ENCODE data around the gene FBXO2. TPM values are rescaled to one million over a fixed set of nuclear protein-coding genes. Genes with fewer than 3 reads are reported as not detected.
A peak's percentile ranks its signal among the peaks of the same experiment; 100 is the strongest.

The FBXO2 gene
- total RNA-seq, 1 donor from 2014 or later = 5.6 TPM

DNA sequence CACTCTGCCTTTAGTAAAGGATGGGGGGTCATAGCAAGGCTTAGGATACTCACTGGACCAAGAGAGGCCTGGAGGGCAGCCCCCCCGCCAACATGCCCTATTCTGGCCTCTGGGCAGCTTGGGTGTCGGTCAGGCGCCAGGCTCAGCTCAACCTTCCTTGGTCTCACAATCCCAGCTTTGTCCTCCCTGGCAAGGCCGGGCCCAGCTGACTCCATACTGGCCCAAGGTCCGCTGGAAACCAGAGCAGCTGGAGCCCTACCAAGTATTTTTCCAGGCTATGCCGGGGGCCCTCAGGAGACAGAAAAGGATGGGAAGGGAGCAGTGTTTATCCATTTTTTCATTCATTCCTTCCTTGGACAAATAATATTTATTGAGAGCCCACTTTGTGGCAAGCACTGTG, 6.2 kb downstream of the FBXO2 start:
- TF ChIP-seq, protein P1, sequence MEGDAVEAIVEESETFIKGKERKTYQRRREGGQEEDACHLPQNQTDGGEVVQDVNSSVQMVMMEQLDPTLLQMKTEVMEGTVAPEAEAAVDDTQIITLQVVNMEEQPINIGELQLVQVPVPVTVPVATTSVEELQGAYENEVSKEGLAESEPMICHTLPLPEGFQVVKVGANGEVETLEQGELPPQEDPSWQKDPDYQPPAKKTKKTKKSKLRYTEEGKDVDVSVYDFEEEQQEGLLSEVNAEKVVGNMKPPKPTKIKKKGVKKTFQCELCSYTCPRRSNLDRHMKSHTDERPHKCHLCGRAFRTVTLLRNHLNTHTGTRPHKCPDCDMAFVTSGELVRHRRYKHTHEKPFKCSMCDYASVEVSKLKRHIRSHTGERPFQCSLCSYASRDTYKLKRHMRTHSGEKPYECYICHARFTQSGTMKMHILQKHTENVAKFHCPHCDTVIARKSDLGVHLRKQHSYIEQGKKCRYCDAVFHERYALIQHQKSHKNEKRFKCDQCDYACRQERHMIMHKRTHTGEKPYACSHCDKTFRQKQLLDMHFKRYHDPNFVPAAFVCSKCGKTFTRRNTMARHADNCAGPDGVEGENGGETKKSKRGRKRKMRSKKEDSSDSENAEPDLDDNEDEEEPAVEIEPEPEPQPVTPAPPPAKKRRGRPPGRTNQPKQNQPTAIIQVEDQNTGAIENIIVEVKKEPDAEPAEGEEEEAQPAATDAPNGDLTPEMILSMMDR (IDR thresholded peaks at IDR 0.05; ENCODE audit: unreplicated experiment) = no peak
- no peaks in the 10 kb centered on the region for H3K9me3 Mint-ChIP-seq (ENCODE audit: low read depth)
- H3K4me1 Mint-ChIP-seq (ENCODE audit: low read depth) = peaks cover 6% of the 10 kb centered on the region
- no peak overlapping the region for H3K4me3 Mint-ChIP-seq (ENCODE audit: low read depth)
- H3K36me3 Mint-ChIP-seq (ENCODE audit: insufficient read depth) = no peaks in the 10 kb centered on the region
- no peak overlapping the region for H3K27ac Mint-ChIP-seq
- DNase-seq (ENCODE audit: low spot score, unreplicated experiment) = no peak
- H3K27me3 Mint-ChIP-seq = peaks cover 48% of the 10 kb centered on the region

DNA sequence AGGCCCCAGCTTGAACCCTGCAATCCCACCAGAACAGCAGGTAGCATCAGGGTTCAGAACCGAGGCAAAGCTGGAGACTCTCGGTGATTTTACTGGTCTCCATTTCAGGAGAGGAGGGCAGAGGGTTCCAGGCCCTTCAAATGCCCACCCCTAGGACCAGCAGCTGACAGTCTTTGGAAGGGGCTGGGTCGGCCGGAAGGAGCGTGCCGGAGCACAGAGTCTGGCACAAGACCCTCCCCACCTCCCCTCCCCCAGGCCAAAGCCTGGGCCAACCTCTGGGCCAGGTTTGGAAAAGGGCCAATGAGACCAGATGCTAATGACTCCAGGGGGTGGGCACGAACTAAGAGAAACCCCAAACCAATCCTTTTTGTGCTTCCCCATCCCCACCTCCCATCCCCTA, 6.9 kb downstream of the FBXO2 start:
- TF ChIP-seq, protein P1 (IDR thresholded peaks at IDR 0.05; ENCODE audit: unreplicated experiment) = no peak
- peaks cover 44% of the 10 kb centered on the region for H3K27me3 Mint-ChIP-seq
- H3K27ac Mint-ChIP-seq = no peak overlapping the region
- no peak for DNase-seq (ENCODE audit: low spot score, unreplicated experiment)
- no peaks in the 10 kb centered on the region for H3K36me3 Mint-ChIP-seq (ENCODE audit: insufficient read depth)
- H3K9me3 Mint-ChIP-seq (ENCODE audit: low read depth) = no peaks in the 10 kb centered on the region
- H3K4me3 Mint-ChIP-seq (ENCODE audit: low read depth) = no peak overlapping the region
- H3K4me1 Mint-ChIP-seq (ENCODE audit: low read depth) = peaks cover 5% of the 10 kb centered on the region

DNA sequence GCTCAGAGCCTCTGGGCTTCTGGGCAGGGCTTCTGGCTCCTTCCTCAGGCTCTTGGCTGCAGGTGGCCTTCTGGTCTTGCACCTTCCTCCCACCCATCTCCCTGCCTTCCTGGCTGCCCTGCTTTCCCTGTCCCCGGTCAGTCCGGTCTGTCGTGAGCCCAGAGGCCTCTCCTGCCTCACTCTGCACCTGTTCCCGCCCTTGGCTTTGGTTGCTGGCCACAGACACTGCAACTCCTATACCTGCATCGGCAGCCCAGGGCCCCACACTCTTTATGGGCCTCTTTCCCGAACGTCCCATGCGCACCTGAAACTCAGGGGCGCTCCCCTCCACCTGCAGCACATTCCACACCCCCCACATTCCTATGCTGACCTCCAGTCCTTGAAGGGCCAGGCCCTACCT, 7.9 kb downstream of the FBXO2 start:
- no peak for DNase-seq (ENCODE audit: low spot score, unreplicated experiment)
- TF ChIP-seq, protein P1 (IDR thresholded peaks at IDR 0.05; ENCODE audit: unreplicated experiment) = no peak
- H3K27ac Mint-ChIP-seq = no peak overlapping the region

DNA sequence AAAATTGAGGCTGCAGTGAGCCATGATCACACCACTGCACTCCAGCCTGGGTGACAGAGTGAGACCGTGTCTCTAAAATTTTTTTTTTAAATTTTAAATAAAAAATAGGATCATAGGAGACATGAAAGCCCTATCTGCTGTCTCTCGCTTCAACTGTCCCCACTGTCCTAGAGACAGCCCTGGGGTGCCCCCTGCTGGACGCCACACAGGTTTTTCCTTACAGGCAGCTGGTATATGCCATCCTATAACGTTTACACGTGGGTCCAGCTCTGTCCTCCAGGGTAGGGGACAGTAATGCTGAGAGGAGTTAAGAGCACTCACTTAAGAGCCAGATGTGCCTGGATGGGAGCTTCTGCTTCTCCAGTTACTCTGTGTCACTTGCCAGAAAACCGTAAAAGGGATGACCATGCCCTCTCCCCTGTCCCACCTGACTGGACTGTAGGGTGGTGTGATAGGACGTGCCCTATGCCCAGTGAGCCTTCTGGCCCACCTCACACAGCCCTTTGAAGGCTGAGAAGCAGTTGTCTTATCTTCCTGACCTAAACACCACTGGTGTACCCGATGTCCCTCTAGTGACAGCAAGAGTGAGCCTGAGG, 8.5 kb downstream of the FBXO2 start:
- Mint-ChIP-seq H3K36me3 (ENCODE audit: insufficient read depth) (no peaks in the 10 kb centered on the region), H3K9me3 (ENCODE audit: low read depth) (no peaks in the 10 kb centered on the region), H3K4me3 (ENCODE audit: low read depth) (no peak overlapping the region), H3K27me3 (peaks cover 32% of the 10 kb centered on the region), H3K27ac (no peak overlapping the region), H3K4me1 (ENCODE audit: low read depth) (peaks cover 3% of the 10 kb centered on the region)
- TF ChIP-seq, protein P1 (IDR thresholded peaks at IDR 0.05; ENCODE audit: unreplicated experiment) = peak; percentile 84
- DNase-seq (ENCODE audit: low spot score, unreplicated experiment) = peak; percentile 64

More for the DNA sequence above, 7.9 kb downstream of the FBXO2 start:
- Mint-ChIP-seq H3K4me1 (ENCODE audit: low read depth) (peaks cover 5% of the 10 kb centered on the region), H3K4me3 (ENCODE audit: low read depth) (no peak overlapping the region), H3K9me3 (ENCODE audit: low read depth) (no peaks in the 10 kb centered on the region), H3K36me3 (ENCODE audit: insufficient read depth) (no peaks in the 10 kb centered on the region), H3K27me3 (peaks cover 37% of the 10 kb centered on the region)

DNA sequence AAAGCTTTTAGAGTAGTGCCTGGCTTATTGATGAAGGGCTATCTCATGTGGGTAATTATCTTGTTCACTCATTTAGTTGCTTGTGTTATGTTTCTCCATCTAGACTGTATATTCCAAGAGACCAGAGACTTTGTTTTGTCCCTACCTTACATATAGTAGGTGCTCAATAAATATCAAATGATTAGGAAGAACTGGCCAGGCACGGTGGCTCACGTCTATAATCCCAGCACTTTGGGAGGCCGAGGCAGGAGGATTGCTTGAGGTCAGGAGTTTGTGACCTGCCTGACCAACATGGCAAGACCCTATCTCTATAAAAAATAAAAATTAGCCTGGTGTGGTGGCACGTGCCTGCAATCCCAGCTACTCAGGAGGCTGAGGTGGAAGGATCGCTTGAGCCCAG, 9.0 kb downstream of the FBXO2 start:
- TF ChIP-seq, protein P1 (IDR thresholded peaks at IDR 0.05; ENCODE audit: unreplicated experiment) = no peak
- H3K27me3 Mint-ChIP-seq = peaks cover 30% of the 10 kb centered on the region

More for the DNA sequence above, 9.0 kb downstream of the FBXO2 start:
- H3K4me3 Mint-ChIP-seq (ENCODE audit: low read depth) = no peak overlapping the region
- no peaks in the 10 kb centered on the region for H3K9me3 Mint-ChIP-seq (ENCODE audit: low read depth)
- no peak overlapping the region for H3K27ac Mint-ChIP-seq
- peaks cover 2% of the 10 kb centered on the region for H3K4me1 Mint-ChIP-seq (ENCODE audit: low read depth)
- no peak for DNase-seq (ENCODE audit: low spot score, unreplicated experiment)
- no peaks in the 10 kb centered on the region for H3K36me3 Mint-ChIP-seq (ENCODE audit: insufficient read depth)

All from progenitor cell of endocrine pancreas (in vitro differentiated cells).